HG03135 (cell line): ENCODE results near the gene SDR42E2.
"Not testable (repeated sequence)": the region's sequence is repeated elsewhere in the genome, so short reads cannot be mapped to it uniquely, and the experiment has no call there.

Source experiments
- ATAC-seq: cut with Tn5 transposase; IDR thresholded peaks from one replicate; pipeline ENCODE4 v1.9.1; 2021; ENCODE audit warnings: mild to moderate bottlenecking, moderate library complexity; ENCODE audit not compliant: unreplicated experiment

The SDR42E2 gene

DNA sequence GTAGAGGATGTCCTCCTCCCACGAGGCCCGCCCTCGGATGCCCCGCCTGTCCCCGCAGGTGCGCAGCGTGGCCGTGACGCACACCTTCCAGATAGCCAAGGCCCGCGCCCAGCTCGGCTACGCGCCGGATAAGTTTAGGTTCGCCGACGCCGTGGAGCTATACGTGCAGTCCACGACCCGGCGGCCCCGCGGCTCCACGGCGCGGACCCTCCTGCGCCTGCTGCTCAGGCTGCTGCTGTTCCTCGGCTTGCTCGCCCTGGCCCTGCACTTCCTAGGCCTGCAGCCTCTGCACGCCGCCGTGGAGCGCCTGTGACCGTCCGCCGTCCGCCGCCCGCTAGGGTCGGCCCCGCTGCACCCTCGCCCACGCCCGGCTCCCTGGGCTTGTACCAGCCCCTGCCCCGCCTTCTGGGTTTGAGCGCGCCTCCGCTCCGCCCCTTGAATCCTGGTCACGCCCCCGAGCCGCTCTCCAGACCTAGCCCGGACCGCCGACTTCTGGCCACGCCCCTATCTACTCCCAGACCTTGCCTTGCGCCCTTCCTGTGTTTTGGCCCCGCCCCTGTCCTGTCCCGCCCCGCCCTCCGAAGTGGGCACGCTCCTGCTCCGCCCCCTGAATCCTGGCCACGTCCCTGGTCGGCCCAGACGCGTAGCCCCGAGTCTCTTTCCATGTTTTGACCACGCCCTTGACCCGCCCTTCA is 27.9 kb downstream of the SDR42E2 start:
- peak; percentile 59 for ATAC-seq

DNA sequence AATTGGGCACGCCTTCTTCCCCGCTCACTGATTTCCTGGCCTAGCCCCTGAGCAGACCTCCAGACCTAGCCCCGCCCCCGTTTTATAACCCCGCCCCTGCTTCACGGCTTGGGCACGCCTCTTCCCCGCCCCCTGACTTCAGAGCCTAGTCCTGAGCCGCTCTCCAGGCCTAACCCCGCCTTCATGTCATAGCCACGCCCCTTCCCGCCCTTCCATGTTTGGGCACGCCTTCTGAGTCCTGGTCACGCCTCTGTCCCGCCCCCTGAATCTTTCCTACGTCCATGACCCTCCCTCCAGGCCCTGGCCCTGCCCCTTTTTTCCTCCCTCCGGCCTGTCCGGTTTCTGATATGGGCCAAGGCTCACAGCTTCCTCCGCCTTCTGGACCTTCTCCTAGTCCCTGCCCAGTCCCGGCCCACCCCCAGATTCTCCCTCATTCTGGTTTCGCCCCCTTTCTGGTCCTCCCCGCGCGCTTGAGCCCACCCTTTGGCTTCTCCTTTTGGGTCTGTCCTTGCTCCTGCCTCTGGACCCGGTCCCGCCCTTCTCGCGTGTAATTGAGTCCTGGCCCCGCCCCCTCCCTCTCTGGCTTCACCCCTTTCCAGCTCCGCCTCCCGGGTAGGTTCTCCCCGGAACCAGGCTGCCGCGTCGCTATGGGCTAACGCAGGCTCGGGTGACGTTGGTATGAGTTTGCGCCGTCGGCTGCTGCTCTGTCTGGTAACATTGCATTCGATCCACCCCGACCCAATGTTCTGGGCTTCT is 28.6 kb downstream of the SDR42E2 start:
- peak; percentile 47 for ATAC-seq

DNA sequence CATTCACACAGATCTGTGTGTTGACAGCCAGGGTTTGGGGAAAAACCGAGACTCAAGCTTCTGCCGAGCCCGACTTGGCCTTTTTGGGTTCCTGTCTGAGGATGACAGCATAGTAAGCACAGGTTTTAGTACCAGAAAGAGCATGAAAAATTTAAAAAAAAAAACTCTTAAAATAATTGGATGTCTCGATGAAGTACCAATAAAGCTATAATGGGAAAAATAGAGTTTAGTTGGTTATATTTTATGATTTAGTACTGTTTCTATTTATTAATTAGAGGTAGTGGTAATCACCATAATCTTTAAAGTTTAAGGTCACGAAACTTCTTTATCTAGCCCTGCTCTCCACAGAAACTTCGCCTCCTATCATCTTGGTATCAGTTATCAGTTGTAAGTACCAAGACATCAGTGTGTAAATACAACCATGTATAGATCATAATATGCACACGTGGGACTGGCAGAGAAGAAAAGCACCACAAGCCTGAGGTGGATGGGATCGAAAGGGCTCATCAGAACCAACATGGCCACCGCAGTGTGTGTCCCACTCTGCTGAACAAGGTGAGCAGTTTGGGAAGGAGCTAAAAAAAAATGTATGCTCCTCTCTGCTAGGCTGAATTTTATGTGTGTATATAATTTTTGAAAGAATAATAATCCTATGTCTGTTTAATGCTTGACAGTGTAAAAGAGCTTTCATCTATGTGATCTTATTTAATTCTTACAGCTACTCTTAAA is 29.4 kb downstream of the SDR42E2 start:
- no peak for ATAC-seq

DNA sequence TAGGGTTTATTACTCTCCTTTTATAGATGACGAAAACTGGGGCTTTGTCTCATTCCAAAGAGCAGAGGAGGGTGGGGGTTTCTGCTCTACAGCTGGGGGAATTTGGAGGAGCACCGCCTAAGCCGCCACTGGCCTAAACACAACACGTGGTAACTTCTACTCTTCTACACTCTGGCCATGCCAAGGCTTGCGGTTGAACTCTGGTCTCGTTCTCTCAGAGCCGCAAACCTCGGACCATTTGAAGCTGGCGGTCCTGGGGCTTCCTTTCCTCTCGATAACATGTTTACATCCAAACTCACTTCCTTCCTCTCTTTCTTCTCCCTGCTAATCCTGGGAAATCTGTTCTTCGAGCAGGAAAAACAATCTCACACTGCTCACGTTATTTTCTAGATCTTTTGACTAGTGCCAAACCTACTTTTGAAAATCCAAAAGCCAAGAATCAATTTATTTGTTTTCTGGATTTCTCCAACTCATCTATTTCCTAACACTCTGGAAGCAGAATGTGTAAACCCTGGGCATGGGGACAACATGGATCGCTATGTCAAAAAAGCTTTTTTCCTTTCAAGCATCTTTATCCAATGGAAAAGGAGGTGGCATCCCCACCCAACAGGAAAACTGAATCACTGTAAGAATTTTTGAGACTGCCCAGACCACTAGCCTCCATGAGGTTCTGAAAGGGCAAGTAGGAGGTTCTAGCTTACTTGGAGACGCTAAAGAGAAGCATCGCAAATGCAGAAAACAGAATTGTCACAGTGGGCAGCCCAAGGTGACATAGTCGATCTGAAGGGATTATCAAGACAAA is 30.2 kb downstream of the SDR42E2 start:
- peak; percentile 21 for ATAC-seq

DNA sequence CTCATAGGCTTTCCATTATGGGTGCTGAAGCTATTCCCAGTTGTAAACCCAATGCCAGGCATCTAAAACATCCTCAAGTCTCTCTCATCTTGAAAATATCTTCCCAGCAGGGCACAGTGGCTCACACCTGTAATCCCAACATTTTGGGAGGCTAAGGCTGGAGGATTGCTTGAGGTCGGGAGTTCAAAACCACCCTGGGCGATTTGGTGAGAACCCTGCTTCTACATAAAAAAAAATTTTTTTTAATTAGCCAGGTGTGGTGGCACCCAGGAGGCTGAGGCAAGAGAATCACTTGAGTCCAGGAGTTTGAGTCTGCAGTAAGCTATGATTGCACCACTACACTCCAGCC is 30.7 kb downstream of the SDR42E2 start:
- ATAC-seq, result no peak

DNA sequence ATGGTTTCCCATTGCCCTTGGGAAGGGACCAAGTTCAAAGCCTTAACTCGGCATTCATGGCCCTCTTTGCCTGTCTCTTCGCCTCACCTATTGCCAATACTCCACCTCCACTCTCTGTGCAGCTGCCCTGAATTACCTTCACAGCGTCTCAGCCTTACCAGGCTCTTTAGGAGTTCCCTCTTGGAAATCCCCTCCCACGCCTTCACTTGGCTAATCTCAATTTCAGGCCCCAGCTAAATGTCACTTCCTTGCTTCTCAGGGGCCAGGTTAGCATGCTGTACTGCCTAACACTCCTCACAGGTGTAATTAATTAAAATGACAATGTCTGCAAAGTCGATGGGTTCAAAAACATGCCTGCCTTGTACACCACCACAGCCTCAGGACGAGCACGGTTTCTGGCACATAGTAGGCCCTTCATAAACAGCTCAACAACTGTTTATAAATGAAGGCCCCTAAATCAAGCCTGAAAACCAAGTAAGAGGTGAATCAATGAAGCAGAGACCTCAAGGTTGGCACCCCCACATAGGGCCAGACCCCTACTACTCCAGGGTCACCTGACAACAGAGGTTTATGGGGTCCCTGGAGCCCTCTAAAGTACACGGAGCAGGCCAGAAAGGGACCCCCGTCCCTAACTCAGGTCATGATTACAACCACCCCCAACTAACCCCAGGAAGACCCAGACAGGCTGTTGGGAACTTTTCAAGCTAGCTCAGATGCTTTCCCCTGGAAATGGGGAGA is 32.6 kb downstream of the SDR42E2 start:
- ATAC-seq, result no peak

DNA sequence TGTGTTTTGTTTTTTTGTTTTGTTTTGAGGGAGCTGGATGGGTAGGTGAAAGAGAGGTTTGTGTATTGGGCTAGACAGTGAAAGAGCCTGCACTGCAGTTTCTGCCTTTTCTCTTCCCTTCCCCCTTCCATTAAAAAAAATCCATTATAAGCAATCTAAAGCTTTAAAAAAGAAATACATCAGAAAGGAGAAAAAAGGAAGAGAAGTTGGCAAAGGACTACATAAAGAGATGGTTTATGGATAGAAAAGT is 33.1 kb downstream of the SDR42E2 start:
- no peak for ATAC-seq

DNA sequence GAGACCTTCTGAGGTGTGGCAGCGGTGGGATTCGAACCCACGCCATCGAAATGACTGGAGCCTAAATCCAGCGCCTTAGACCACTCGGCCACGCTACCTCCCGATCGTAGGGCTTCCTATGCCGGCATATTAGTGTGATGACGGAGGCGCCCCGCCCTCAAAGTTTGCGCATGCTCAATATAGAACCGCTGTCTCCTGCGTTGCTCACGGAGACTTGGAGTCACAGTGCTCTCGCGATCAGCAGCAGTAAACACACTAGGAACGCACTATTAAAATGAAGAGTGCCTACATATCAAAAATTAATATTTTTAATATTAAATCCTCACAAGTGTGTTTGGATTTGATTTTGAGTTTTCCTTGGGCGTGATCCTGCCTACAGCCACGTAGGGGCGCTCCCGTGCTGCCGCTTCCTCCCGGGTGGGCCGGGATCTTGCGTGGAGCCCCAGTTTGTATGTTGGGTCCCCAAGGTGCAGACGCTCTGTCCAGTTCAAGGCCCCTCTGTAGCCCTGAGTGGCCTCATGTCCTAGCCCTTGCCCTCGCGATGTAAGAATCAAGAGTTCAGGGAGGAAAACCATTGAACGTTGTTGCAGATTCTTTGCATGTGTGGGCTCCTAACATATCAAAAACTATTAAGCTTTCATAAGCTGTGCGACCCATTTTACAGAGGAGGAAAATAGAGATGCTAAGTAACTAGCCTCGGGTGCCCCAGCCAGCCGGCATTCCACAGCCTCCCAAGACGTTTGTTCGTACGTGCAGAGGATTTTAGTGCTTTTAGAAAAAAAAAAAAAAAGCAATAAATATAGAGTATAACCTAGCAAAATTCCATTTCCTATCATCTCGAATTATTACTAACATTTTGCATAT is 33.6 kb downstream of the SDR42E2 start:
- ATAC-seq, result peak; percentile 25

DNA sequence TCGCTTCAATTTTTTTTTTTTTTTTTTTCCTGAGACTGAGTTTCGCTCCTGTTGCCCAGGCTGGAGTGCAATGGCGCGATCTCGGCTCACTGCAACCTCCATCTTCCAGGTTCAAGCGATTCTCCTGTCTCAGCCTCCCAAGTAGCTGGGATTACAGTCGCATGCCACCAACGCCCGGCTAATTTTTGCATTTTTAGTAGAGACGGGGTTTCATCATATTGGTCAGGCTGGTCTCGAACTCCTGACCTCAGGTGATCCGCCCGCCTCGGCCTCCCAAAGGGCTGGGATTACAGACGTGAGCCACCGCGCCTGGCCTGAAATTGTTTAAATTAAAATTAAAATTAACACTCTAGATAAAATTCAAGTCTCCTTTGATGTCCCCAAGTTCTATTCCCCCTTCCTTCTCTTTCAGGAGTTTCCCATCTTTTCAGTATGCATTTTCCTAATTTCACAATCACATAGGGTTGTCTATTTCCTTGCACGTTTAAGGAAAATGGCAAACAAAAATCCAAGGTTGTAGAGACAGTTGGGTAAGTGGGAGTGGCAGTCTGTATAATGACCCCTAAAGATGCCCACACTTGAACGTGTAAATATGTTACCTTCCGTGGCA is 34.4 kb downstream of the SDR42E2 start:
- not testable (repeated sequence) for ATAC-seq

DNA sequence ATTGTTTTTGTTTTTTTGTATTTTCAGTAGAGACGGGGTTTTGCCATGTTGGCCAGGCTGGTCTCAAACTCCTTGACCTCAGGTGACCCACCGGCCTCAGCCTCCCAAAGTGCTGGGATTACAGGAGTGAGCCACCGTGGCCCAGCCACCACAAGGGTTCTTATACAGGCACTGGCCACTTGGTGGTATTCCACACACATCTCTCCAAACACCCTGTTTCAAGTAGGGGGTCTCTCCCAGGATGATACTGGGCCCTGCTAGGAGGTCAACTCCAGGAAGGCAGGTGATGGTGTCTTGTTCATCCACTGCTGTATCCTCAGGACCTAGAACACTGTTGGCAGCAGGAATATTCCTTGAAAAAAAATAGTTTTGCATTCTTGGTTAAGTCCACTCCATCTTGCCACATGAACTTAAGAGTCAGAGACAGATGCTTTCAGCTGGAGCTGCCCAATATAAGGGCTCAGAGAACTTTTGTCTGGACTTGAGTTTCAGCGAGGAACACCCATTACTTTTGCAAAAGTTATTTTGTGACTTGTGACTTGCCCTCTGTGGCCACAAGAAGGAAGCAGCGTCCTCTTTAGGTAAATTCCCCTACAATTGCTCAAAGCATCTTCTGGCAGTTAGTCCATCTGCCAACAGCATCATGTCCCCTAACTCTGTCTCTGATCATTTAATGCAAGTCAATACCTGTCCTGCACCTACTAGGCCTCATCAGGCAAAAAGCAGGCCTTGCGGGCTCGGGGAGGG is 36.4 kb downstream of the SDR42E2 start:
- ATAC-seq, result no peak

DNA sequence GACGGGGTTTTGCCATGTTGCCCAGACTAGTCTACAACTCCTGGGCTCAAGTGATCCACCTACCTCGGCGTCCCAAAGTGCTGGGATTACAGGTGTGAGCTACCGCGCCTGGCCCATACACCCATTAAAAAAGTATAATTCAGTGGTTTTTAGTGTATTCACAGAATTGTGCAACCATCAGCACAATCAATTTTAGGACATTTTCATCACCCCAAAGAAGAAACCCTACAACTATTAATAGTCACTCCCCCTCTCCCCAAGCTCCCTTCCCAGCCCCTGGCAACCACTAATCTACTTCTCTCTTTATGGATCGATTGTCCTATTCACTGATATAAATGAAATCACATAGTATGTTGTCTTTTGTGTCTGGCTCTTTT is 39.9 kb downstream of the SDR42E2 start:
- no peak for ATAC-seq

DNA sequence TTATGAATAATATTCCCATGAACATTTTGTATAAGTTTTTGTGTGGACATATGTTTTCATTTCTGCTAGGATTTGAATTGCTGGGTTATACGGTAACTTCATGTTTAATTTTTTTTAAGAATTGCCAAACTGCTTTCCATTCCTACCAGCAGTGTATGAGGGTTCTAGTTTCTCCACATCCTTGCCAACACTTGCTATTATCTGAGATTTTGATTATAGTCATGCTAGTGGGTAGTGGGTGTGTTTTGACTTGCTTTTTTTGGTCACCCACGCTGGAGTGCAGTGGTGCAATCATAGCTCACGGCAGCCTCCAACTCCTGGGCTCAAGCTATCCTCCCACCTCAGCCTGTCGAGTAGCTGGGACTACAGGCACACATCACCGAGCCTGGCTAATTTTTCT is 40.8 kb downstream of the SDR42E2 start:
- ATAC-seq, result no peak

DNA sequence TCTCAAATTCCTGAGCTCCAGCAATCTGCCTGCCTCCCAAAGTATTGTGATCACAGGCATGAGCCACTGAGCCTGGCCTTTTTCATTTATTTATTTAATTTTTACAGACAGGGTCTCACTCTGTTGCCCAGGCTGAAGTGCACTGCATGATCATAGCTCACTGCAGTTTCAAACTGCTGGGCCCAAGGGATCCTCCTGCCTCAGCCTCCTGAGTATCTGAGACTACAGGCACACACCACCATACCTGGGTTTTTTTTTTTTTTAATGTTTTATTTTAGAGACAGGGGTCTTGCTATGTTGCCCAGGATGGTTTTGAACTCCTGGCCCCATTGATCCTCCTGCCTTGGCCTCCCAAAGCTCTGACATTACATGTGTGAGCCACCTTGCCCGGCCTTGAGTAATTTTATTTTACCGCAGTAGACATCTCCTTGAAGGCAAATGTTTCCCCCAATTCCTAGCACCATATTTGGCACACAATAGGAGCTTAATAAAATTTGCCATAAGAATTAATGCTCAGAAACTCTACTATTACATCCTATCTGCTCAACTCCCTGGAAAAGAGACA is 41.9 kb downstream of the SDR42E2 start:
- ATAC-seq, result no peak

DNA sequence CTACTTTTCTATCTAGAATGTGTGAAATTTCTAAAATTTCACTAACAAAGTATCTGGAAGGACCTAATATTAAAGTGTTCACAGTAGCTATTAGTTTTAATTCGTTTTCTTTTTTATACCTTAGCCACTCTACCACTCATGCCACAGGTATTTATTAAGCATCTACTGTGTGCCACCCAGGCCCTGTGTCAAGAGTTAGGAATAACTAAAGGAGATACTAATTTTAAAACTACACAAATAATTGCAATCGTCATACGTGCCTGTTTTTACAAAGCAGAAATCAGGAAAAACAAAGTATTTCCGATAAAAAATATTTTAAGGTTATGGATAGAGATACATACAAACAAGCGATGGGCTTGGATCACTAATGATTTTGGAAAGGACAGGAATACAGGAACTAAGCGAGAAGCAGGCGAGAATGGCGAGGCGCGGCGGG is 43.3 kb downstream of the SDR42E2 start:
- ATAC-seq, result no peak

DNA sequence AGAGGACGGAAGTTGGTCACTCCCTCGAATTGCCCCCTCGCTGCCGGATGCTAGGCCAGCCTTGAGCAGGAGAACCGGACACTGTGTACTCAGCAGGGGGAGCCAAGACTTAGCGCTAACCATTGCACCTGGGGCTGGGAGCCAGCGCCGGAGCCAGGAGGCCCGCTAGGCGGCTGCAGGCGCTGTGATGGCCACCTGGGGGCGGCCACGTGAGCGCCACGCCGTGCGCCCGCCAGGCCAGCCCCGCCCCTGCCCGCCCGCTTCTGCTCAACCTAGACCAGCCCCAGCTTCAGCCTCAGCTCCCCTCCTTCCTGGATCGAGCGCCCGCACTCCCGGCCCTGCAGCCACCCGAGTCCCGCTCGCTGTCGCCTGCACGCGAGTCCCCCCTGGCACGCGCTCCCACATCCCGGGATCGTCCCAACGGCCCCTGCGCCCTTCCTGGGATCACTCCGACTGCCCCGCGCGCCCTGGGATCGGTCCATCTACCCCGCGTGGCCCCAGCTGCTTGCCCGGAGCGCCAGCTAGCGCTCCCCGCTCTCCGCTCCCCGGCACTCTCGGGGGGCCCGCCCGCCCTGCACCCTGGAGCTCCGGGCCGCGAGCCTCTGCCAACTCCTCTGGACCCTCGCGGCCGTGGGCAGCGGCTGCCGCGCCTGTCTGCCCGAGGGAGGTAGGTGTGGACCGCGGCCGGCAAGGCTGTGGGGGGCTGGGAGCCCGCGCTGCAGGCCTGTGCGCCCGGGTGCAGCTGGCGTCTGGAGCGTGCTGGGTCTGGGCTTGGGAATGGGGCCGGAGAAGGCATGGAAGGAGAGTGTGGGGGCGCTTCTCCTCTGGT is 43.9 kb downstream of the SDR42E2 start, which contains the start of gene EEF2K:
EEF2K (plus strand) TSS at position 266 of the 829 bp plus-strand sequence. CDS start 19,452 bp downstream, outside the sequence.
- peak; percentile 72 for ATAC-seq

DNA sequence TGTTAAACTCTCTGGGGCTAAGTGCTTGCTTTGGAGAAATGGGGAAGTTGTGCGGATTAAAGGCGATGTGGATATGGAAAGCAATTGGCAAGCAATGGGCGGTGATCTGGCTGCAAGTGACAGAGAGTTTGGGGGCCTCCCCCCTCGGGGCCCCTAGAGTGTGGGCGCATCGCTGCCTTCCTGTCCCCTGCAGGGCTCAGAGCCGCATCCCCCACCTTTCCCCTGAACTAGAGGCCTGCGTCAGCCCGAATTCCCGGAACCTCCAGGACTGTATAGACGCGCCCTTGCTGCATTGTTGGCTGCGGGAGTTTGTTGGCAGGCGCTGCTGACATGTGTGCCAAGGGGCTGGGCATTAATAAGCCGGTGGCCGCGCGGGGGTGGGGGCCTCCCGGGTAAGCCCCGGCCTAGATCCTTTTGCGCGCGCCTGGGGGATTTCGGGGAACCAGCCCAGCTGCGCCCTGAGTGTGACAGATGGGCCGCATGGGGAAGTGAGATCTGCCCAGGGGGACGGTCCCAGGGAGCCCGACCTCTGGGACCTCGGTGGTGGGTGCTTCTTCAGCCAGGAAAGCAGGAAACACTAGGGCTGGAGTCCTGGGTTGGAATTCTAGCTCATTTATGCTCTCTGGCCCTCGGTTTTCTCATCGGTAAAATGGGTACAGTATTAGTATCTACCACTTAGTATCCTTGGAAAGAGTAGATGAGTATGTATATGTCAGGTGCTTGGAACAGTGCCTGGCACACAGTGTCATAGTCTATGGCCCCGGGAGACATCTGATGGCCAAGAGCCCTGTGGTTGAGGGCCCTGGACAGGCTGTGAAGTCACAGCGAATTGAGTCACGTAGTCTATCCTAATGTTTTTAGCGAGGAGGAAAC is 44.8 kb downstream of the SDR42E2 start:
- no peak for ATAC-seq
